H9 (cell line): Measurements from ENCODE around the gene UNK. TPM values are rescaled to one million over a fixed set of nuclear protein-coding genes. Genes with fewer than 3 reads are reported as not detected.

Experiments
- DNase-seq: peaks from one replicate; pipeline ENCODE4 v3.0.0-alpha.2; 2017
- H2AFZ ChIP-seq: one replicate; pipeline ENCODE4 v1.6.1; 2013; ENCODE audit warnings: mild to moderate bottlenecking, low read length, control low read depth, moderate library complexity
- H2AK5ac ChIP-seq: 2 replicates; pipeline ENCODE4 v1.6.1; 2013; ENCODE audit warnings: low read length, control low read depth, mixed read lengths; ENCODE audit not compliant: insufficient read length
- H2BK120ac ChIP-seq: one replicate; pipeline ENCODE4 v1.6.1; 2013; ENCODE audit warnings: low read depth, mild to moderate bottlenecking, low read length, control low read depth, inconsistent platforms; ENCODE audit not compliant: poor library complexity, severe bottlenecking
- H2BK12ac ChIP-seq: 2 replicates; pipeline ENCODE4 v1.6.1; 2013; ENCODE audit warnings: low read length, control low read depth, mixed read lengths, low read depth; ENCODE audit not compliant: insufficient read length
- H2BK15ac ChIP-seq: 2 replicates; pipeline ENCODE4 v1.6.1; 2013; ENCODE audit warnings: low read depth, low read length, control low read depth
- H2BK20ac ChIP-seq: one replicate; pipeline ENCODE4 v1.6.1; 2013; ENCODE audit warnings: low read depth, mild to moderate bottlenecking, low read length, control low read depth, inconsistent platforms; ENCODE audit not compliant: poor library complexity, severe bottlenecking
- H2BK5ac ChIP-seq: 2 replicates; pipeline ENCODE4 v1.6.1; 2013; ENCODE audit warnings: low read length, control low read depth, mixed read lengths; ENCODE audit not compliant: insufficient read length
- H3K14ac ChIP-seq: 2 replicates; pipeline ENCODE4 v1.6.1; 2013; ENCODE audit warnings: low read length, control low read depth; ENCODE audit not compliant: insufficient read depth
- H3K18ac ChIP-seq: 2 replicates; pipeline ENCODE4 v1.6.1; 2013; ENCODE audit warnings: low read depth, mild to moderate bottlenecking, mixed read lengths, low read length, control low read depth; ENCODE audit not compliant: insufficient read length
- H3K23ac ChIP-seq: 2 replicates; pipeline ENCODE4 v1.6.1; 2013; ENCODE audit warnings: low read length, control low read depth, mixed read lengths, low read depth; ENCODE audit not compliant: insufficient read length
- H3K23me2 ChIP-seq: 2 replicates; pipeline ENCODE4 v1.6.1; 2013; ENCODE audit warnings: low read depth, mild to moderate bottlenecking, mixed read lengths, low read length, control low read depth; ENCODE audit not compliant: insufficient read length, poor library complexity, severe bottlenecking
- H3K27ac ChIP-seq: 2 replicates; pipeline ENCODE4 v1.5.1; 2013; ENCODE audit warnings: low read length, control low read depth, mixed read lengths, low read depth; ENCODE audit not compliant: insufficient read length
- H3K27me3 ChIP-seq: 2 replicates; pipeline ENCODE4 v1.6.1; 2013; ENCODE audit warnings: low read length, control low read depth, inconsistent platforms; ENCODE audit not compliant: insufficient read depth
- H3K4ac ChIP-seq: 2 replicates; pipeline ENCODE4 v1.6.1; 2013; ENCODE audit warnings: low read depth, mild to moderate bottlenecking, control low read depth, inconsistent platforms, low read length, moderate library complexity
- H3K4me1 ChIP-seq: 2 replicates; pipeline ENCODE4 v1.6.1; 2013; ENCODE audit warnings: low read length, control low read depth, inconsistent platforms; ENCODE audit not compliant: insufficient read depth
- H3K4me2 ChIP-seq: 2 replicates; pipeline ENCODE4 v1.6.1; 2013; ENCODE audit warnings: low read length, control low read depth, mixed read lengths; ENCODE audit not compliant: insufficient read length, insufficient read depth
- H3K56ac ChIP-seq: 2 replicates; pipeline ENCODE4 v1.6.1; 2013; ENCODE audit warnings: low read depth, mild to moderate bottlenecking, mixed read lengths, low read length, control low read depth; ENCODE audit not compliant: insufficient read length
- H3K79me1 ChIP-seq: 2 replicates; pipeline ENCODE4 v1.6.1; 2013; ENCODE audit warnings: low read depth, mild to moderate bottlenecking, moderate library complexity, low read length, control low read depth, inconsistent platforms; ENCODE audit not compliant: insufficient read depth, poor library complexity, severe bottlenecking
- H3K79me2 ChIP-seq: 2 replicates; pipeline ENCODE4 v1.6.1; 2013; ENCODE audit warnings: low read length, control low read depth, inconsistent platforms; ENCODE audit not compliant: insufficient read depth
- H3K9ac ChIP-seq: 2 replicates; pipeline ENCODE4 v1.6.1; 2013; ENCODE audit warnings: low read length, control low read depth, mixed read lengths; ENCODE audit not compliant: insufficient read length; ENCODE audit errors: extremely low read depth
- H3K9me3 ChIP-seq: one replicate; pipeline ENCODE4 v1.6.1; 2013; ENCODE audit warnings: low read depth, low read length, inconsistent platforms; ENCODE audit not compliant: control insufficient read depth
- H3T11ph ChIP-seq: one replicate; pipeline ENCODE4 v1.6.1; 2013; ENCODE audit warnings: mild to moderate bottlenecking, low read length, control low read depth, inconsistent platforms
- H4K20me1 ChIP-seq: one replicate; pipeline ENCODE4 v1.6.1; 2013; ENCODE audit not compliant: control insufficient read depth, insufficient read length, insufficient read depth
- H4K5ac ChIP-seq: 2 replicates; pipeline ENCODE4 v1.6.1; 2013; ENCODE audit warnings: low read depth, mild to moderate bottlenecking, mixed read lengths, low read length, control low read depth; ENCODE audit not compliant: insufficient read length
- H4K8ac ChIP-seq: replicated peaks from 2 replicates; pipeline ENCODE4 v1.6.1; 2013; ENCODE audit warnings: low read length, control low read depth, mixed read lengths, low read depth; ENCODE audit not compliant: insufficient read length
- H4K91ac ChIP-seq: 2 replicates; pipeline ENCODE4 v1.6.1; 2013; ENCODE audit warnings: low read depth, mild to moderate bottlenecking, moderate library complexity, mixed read lengths, low read length, control low read depth; ENCODE audit not compliant: insufficient read length
- H3K27ac Mint-ChIP-seq, 3 experiments: 2 replicates in 2 of 3; 3 replicates in 1 of 3; pipeline ENCODE4 v1.8.0; 2020 to 2021; ENCODE audit warnings: mixed read lengths in 3 of 3, mild to moderate bottlenecking in 1 of 3, moderate library complexity in 1 of 3
- H3K27me3 Mint-ChIP-seq: 2 replicates; pipeline ENCODE4 v1.8.0; 2021; ENCODE audit warnings: low read depth, mild to moderate bottlenecking, moderate library complexity, mixed read lengths
- H3K36me3 Mint-ChIP-seq, 3 experiments: 2 replicates in 2 of 3; 3 replicates in 1 of 3; pipeline ENCODE4 v1.8.0; 2020 to 2021; ENCODE audit warnings: low read depth in 3 of 3, mixed read lengths in 3 of 3; ENCODE audit not compliant: insufficient read depth in 1 of 3
- H3K4me1 Mint-ChIP-seq, 2 experiments: 2 replicates each; pipeline ENCODE4 v1.8.0; 2020; ENCODE audit warnings: mixed read lengths in 2 of 2
- H3K4me3 Mint-ChIP-seq, 2 experiments: 2 replicates in 1 of 2; 3 replicates in 1 of 2; pipeline ENCODE4 v1.8.0; 2020 to 2021; ENCODE audit warnings: mild to moderate bottlenecking in 2 of 2, mixed read lengths in 2 of 2, moderate library complexity in 1 of 2
- H3K9me3 Mint-ChIP-seq, 2 experiments: 2 replicates in 1 of 2; 3 replicates in 1 of 2; pipeline ENCODE4 v1.8.0; 2020; ENCODE audit warnings: mild to moderate bottlenecking in 2 of 2, mixed read lengths in 2 of 2, moderate library complexity in 1 of 2
- WGBS: extraction: QIAGEN DNeasy Blood & Tissue Kit; methylation state at CpG from one replicate; pipeline ENCODE4 v1.1.7; 2013; ENCODE audit warnings: missing lambda C conversion rate, low lambda C conversion rate, mixed read lengths; ENCODE audit not compliant: insufficient read length; ENCODE audit errors: extremely low coverage; 5-methylcytosine and 5-hydroxymethylcytosine counted together
- total RNA-seq: library from RNA; stranded (reverse); gene quantifications from 2 replicates; pipeline ENCODE4 v1.2.1, GENCODE V29; 2021
- TF ChIP-seq, protein P1 (sequence below): fragments of 200-600 bp; sonication (generic); conservative IDR thresholded peaks from 3 replicates; pipeline ENCODE4 v1.8.0; 2021; ENCODE audit warnings: antibody characterized with exemption, mild to moderate bottlenecking

Gene UNK
- total RNA-seq, 1 experiment from 2014 or later, result 36.4 TPM

DNA sequence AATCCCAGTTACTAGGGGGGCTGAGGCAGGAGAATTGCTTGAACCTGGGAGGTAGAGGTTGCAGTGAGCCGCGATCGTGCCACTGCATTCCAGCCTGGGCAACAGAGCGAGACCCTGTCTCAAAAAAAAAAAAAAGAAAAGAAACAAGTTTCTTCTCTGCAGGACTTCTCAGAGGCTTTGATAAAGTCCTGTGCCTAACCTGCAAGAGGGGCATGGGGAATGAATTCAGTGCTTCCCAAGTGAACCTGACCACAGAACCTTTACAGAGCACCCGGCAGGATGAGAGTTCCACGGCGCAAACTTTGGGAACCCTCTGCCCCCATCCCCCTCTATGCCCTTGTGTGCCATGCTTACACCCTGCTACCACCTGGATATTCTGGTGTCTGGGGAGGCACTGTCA is 45.4 kb upstream of the UNK start:
- Histone ChIP-seq H3K9me3 (no peaks in the 10 kb centered on the region), H2BK20ac (no peak overlapping the region), H3T11ph (no peak overlapping the region), H2AK5ac (no peak overlapping the region), H3K79me2 (no peaks in the 10 kb centered on the region), H3K4me2 (no peak overlapping the region), H2BK5ac (no peak overlapping the region), H3K79me1 (no peaks in the 10 kb centered on the region), H3K14ac (no peak overlapping the region), H2BK12ac (no peak overlapping the region), H2AFZ (no peak overlapping the region), H3K23me2 (no peaks in the 10 kb centered on the region), H4K8ac (no peak overlapping the region), H3K27me3 (no peaks in the 10 kb centered on the region), H4K91ac (no peak overlapping the region), H4K20me1 (no peaks in the 10 kb centered on the region), H3K27ac (no peak overlapping the region), H2BK15ac (no peak overlapping the region), H4K5ac (no peak overlapping the region), H3K23ac (no peak overlapping the region), H3K4ac (no peak overlapping the region), H3K56ac (no peak overlapping the region), H2BK120ac (no peak overlapping the region), H3K4me1 (no peaks in the 10 kb centered on the region), H3K18ac (no peak overlapping the region), H3K9ac (no peak overlapping the region)
- Mint-ChIP-seq H3K4me1 (peaks cover 7% of the 10 kb centered on the region in 2 experiments), H3K36me3 (no peaks in the 10 kb centered on the region), H3K9me3 (no peaks in the 10 kb centered on the region), H3K27me3 (no peaks in the 10 kb centered on the region), H3K27ac (no peak overlapping the region), H3K4me3 (no peak overlapping the region)
- TF ChIP-seq, protein P1, sequence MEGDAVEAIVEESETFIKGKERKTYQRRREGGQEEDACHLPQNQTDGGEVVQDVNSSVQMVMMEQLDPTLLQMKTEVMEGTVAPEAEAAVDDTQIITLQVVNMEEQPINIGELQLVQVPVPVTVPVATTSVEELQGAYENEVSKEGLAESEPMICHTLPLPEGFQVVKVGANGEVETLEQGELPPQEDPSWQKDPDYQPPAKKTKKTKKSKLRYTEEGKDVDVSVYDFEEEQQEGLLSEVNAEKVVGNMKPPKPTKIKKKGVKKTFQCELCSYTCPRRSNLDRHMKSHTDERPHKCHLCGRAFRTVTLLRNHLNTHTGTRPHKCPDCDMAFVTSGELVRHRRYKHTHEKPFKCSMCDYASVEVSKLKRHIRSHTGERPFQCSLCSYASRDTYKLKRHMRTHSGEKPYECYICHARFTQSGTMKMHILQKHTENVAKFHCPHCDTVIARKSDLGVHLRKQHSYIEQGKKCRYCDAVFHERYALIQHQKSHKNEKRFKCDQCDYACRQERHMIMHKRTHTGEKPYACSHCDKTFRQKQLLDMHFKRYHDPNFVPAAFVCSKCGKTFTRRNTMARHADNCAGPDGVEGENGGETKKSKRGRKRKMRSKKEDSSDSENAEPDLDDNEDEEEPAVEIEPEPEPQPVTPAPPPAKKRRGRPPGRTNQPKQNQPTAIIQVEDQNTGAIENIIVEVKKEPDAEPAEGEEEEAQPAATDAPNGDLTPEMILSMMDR, result no peak
- WGBS, result no CpG with 5 or more reads among the region's 7 CpGs
- DNase-seq, result no peak
